Suprapubic skin (tissue), 3 donors: Measurements from ENCODE around the gene ABHD3.

Experiments
- POLR2AphosphoS5 ChIP-seq, 3 donors: sonication (generic); formaldehyde crosslinking; IDR thresholded peaks; one replicate each; pipeline ENCODE4 v1.6.1; 2017; ENCODE audit warnings: antibody characterized with exemption in 3 of 3
- TF ChIP-seq, protein P1 (sequence below), 2 donors: fragments of 200-600 bp in 1 of 2; fragments of 450-650 bp in 1 of 2; sonication (generic) in 1 of 2; IDR thresholded peaks; one replicate each; pipeline ENCODE4 v1.5.1; 2016 to 2019; ENCODE audit warnings: antibody characterized with exemption in 2 of 2, mild to moderate bottlenecking in 1 of 2, moderate library complexity in 1 of 2

DNA sequence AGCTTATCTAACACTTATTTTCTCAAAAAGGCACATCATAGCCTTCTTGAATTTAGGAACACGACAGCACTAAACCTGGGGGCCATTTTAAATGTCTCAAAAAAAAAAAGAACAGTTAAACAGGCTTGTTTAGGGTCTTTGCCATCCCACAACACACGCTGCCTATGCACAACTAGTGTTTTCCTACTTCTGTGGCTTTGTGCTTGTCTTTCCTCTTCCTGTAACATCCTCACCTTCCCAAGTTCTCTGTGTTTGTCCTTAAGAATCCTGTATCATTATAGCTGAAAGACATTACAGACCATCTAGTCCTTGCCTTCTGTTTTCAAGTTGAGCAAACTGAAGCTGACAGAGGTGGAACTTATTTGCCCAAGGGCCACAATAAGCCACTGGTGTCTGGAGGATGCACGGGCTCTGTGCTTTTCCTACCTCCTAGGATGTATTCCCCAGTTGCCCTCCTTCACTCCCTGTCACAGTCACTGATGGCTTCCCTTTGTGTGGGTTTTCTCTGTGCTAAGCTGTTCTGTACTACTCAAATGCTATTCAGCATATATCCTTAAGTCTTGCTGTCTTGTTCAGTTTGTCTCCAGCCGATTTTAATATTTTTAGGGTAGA, 69.9 kb downstream of the ABHD3 start:
- TF ChIP-seq POLR2AphosphoS5 (IDR thresholded peaks at IDR 0.05) = no peak
- TF ChIP-seq, protein P1, sequence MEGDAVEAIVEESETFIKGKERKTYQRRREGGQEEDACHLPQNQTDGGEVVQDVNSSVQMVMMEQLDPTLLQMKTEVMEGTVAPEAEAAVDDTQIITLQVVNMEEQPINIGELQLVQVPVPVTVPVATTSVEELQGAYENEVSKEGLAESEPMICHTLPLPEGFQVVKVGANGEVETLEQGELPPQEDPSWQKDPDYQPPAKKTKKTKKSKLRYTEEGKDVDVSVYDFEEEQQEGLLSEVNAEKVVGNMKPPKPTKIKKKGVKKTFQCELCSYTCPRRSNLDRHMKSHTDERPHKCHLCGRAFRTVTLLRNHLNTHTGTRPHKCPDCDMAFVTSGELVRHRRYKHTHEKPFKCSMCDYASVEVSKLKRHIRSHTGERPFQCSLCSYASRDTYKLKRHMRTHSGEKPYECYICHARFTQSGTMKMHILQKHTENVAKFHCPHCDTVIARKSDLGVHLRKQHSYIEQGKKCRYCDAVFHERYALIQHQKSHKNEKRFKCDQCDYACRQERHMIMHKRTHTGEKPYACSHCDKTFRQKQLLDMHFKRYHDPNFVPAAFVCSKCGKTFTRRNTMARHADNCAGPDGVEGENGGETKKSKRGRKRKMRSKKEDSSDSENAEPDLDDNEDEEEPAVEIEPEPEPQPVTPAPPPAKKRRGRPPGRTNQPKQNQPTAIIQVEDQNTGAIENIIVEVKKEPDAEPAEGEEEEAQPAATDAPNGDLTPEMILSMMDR (IDR thresholded peaks at IDR 0.05) = no peak
